Common myeloid progenitor, CD34-positive (primary cell): ENCODE data around the gene PM20D2.
"Not testable (repeated sequence)": the region's sequence is repeated elsewhere in the genome, so short reads cannot be mapped to it uniquely, and the experiment has no call there.

ENCODE experiments used
- CTCF ChIA-PET: fragments of 350-600 bp; sonication (Branson Sonifier 250); formaldehyde crosslinking; loops from one replicate; lab custom pipeline; 2021; ENCODE audit warnings: antibody characterized with exemption; lab: Charles Lee
- POLR2A ChIA-PET: fragments of 350-600 bp; sonication (Branson Sonifier 250); formaldehyde crosslinking; loops from one replicate; lab custom pipeline; 2021; ENCODE audit warnings: antibody characterized with exemption; lab: Charles Lee
- DNase-seq, 3 donors: peaks; one replicate each; pipeline versions ENCODE4 v3.0.0 to v3.0.0-alpha.2; 2013
- H3K27ac ChIP-seq, 2 experiments: 1 replicate in 1 of 2; 2 replicates in 1 of 2; pipeline ENCODE4 v1.7.0; 2013; ENCODE audit warnings: inconsistent platforms in 2 of 2, low read length in 2 of 2, mild to moderate bottlenecking in 2 of 2, low read depth in 1 of 2, moderate library complexity in 1 of 2; ENCODE audit not compliant: severe bottlenecking in 2 of 2, insufficient read depth in 1 of 2, poor library complexity in 1 of 2
- H3K27me3 ChIP-seq, 5 experiments: replicated peaks in 2 of 5; 1 replicate in 3 of 5; 2 replicates in 2 of 5; pipeline versions ENCODE4 v1.6.1 to v1.7.0; 2013; ENCODE audit warnings: low read length in 4 of 5, mild to moderate bottlenecking in 2 of 5, moderate library complexity in 2 of 5, inconsistent platforms in 1 of 5; ENCODE audit not compliant: insufficient read depth in 5 of 5, control insufficient read depth in 4 of 5
- H3K36me3 ChIP-seq, 4 experiments: 1 replicate in 2 of 4; 2 replicates in 2 of 4; pipeline versions ENCODE4 v1.6.1 to v1.7.0; 2013; ENCODE audit warnings: low read length in 3 of 4, control low read depth in 1 of 4, mild to moderate bottlenecking in 1 of 4; ENCODE audit not compliant: control insufficient read depth in 4 of 4, insufficient read depth in 4 of 4
- H3K4me1 ChIP-seq, 4 experiments: 1 replicate in 3 of 4; 2 replicates in 1 of 4; pipeline versions ENCODE4 v1.6.1 to v1.7.1; 2013; ENCODE audit warnings: low read length in 3 of 4, mild to moderate bottlenecking in 3 of 4, control low read depth in 1 of 4, inconsistent platforms in 1 of 4, moderate library complexity in 1 of 4; ENCODE audit not compliant: control insufficient read depth in 4 of 4, insufficient read depth in 4 of 4; ENCODE audit errors: control extremely low read depth in 1 of 4
- H3K4me3 ChIP-seq, 7 experiments: 1 replicate in 4 of 7; 2 replicates in 3 of 7; pipeline versions ENCODE4 v1.5.1 to v1.7.0; 2013; ENCODE audit warnings: mild to moderate bottlenecking in 7 of 7, low read length in 6 of 7, moderate library complexity in 6 of 7, inconsistent platforms in 2 of 7, low read depth in 2 of 7, control low read depth in 1 of 7; ENCODE audit not compliant: insufficient read depth in 4 of 7, control insufficient read depth in 1 of 7; ENCODE audit errors: extremely low read depth in 1 of 7
- H3K9me3 ChIP-seq, 5 experiments: 1 replicate in 4 of 5; 2 replicates in 1 of 5; pipeline versions ENCODE4 v1.6.1 to v1.7.1; 2013; ENCODE audit warnings: low read length in 4 of 5, mild to moderate bottlenecking in 2 of 5, inconsistent platforms in 1 of 5, low read depth in 1 of 5, moderate library complexity in 1 of 5; ENCODE audit not compliant: control insufficient read depth in 4 of 5, insufficient read depth in 2 of 5; ENCODE audit errors: control extremely low read depth in 1 of 5
- WGBS: methylation state at CpG from one replicate; pipeline ENCODE4 v1.1.5; 2013; ENCODE audit not compliant: insufficient coverage; 5-methylcytosine and 5-hydroxymethylcytosine counted together

PM20D2 gene

GRCh38 chr6:89117211-89118108 is 28.4 kb upstream of the PM20D2 start, which contains the start of gene SRSF12:
TSS of gene SRSF12 (minus strand) at chr6:89118071. CDS start at chr6:89117887, 184 bp downstream.
- ChIA-PET POLR2A (interaction anchor here (0.6 to 1.3 kb wide), 2 partner anchors 27 to 37 kb away, joined by 3 read pairs; partner anchors contain the start of gene PNRC1), CTCF (interaction anchor here (1.1 to 3.0 kb wide), 9 partner anchors 28 to 254 kb away, joined by 3 to 13 read pairs (median 4); partner anchors contain the start of gene RNGTT)
- H3K27me3 ChIP-seq = no peaks in the 10 kb centered on the region
- WGBS = 0% methylated on average over 56 of the region's 106 CpGs
- peak; percentile 43 to 74 (median 59) for DNase-seq
- peak within 1 kb of the TSS; percentile 56 to 86 (median 77) for H3K4me3 ChIP-seq
- no peaks in the 10 kb centered on the region for H3K36me3 ChIP-seq
- peaks cover 0 to 13% (median 10%) of the 10 kb centered on the region in 4 experiments for H3K4me1 ChIP-seq
- H3K9me3 ChIP-seq = no peaks in the 10 kb centered on the region
- H3K27ac ChIP-seq = no peak within 1 kb of the TSS

- Histone ChIP-seq H3K27ac (no peak overlapping the region), H3K27me3 (no peaks in the 10 kb centered on the region), H3K9me3 (no peaks in the 10 kb centered on the region), H3K4me3 (no peak overlapping the region), H3K36me3 (no peaks in the 10 kb centered on the region), H3K4me1 (peaks cover 0 to 13% (median 10%) of the 10 kb centered on the region in 4 experiments)
- CTCF ChIA-PET = interaction anchor here (0.6 to 3.0 kb wide), 9 partner anchors 14 to 254 kb away, joined by 3 to 13 read pairs (median 3); no protein-coding TSS in a partner anchor
- WGBS = 86% methylated on average over 7 of the region's 8 CpGs
- POLR2A ChIA-PET = interaction anchor here (1.1 kb wide), 1 partner anchor 33 kb away, joined by 3 read pairs; no protein-coding TSS in a partner anchor
- DNase-seq = peak in 2 of 3 donors; percentile 25 to 34
These were observed 26.9 kb upstream of the PM20D2 start for GRCh38 chr6:89118931-89119330.

DNA sequence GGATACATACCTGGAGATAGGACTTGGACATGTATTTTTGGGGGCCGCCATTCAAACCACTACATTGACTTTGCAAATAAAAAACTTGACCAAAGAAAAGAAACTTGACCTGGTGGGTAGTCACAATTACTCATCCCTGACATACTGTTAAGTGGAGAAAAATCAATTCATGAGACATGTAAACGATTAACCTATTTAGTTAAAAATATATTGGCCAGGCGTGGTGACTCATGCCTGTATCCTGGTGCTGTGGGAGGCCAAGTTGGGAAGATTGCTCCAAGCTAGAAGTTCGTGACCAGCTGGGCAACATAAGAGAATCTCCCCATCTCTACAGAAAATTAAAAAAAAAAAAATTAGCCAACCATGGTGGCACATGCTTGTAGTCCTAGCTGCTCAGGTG is 25.5 kb upstream of the PM20D2 start:
- POLR2A ChIA-PET = no interaction called here
- 100% methylated on average over 4 of the region's 4 CpGs for WGBS
- Histone ChIP-seq H3K27ac (no peak overlapping the region), H3K4me3 (no peak overlapping the region), H3K9me3 (no peaks in the 10 kb centered on the region), H3K36me3 (no peaks in the 10 kb centered on the region), H3K27me3 (no peaks in the 10 kb centered on the region), H3K4me1 (peaks cover 0 to 13% (median 10%) of the 10 kb centered on the region in 4 experiments)
- DNase-seq = no peak
- CTCF ChIA-PET = interaction anchor here (0.7 to 1.8 kb wide), 6 partner anchors 26 to 138 kb away, joined by 3 to 11 read pairs (median 4); partner anchors contain the start of gene PM20D2

DNA sequence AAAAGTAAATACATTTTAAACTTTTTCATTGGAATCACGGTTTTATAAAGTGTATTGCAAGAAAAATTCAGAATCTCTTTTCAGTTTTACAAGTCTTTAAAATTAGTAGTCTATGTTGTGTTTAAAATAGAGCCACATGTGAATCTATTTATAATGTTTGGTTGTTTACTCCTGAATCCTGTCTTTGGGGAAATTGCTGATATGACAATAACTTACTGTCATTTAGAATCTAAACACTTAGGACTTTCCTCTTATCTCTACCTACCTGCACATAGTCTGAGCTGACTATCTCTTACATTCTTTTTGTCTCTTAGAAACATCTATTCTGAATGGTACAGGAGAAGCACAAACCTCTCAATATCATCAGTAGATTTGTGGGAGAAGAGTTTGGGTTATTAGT is 23.9 kb upstream of the PM20D2 start:
- H3K27ac ChIP-seq = no peak overlapping the region

DNA sequence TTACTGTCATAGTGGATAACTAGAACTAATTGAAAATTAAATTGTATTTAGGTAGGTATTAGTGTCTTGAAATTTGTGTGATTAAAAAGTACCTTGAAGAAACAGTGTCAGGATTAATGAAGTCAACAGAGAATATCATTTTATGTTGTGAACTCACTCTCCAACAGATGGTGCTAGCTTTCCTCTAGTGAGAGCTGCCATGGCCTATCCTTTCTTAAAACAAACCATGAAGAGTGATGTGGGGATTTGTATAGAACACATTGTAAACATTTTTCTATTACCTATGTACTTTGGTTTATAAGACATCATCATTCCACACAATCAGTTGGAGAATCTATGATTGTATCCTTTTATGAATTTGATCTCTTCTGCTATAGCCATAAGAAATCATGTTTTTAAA is 23.2 kb upstream of the PM20D2 start:
- H3K4me3 ChIP-seq = no peak overlapping the region
- DNase-seq = peak in 2 of 3 donors; percentile 66 to 71
- H3K27me3 ChIP-seq = no peaks in the 10 kb centered on the region
- ChIA-PET CTCF (interaction anchor here (0.5 to 3.0 kb wide), 14 partner anchors 12 to 250 kb away, joined by 3 to 36 read pairs (median 4); partner anchors contain the start of gene PM20D2), POLR2A (interaction anchor here (1.6 kb wide), 1 partner anchor 24 kb away, joined by 3 read pairs; the partner anchor contains the start of gene PM20D2)
- H3K27ac ChIP-seq = no peak overlapping the region
- H3K4me1 ChIP-seq = peaks cover 0 to 5% (median 4%) of the 10 kb centered on the region in 4 experiments
- H3K9me3 ChIP-seq = peaks cover 0 to 6% (median 2%) of the 10 kb centered on the region in 5 experiments
- no peaks in the 10 kb centered on the region for H3K36me3 ChIP-seq

More for the DNA sequence above, 23.9 kb upstream of the PM20D2 start:
- no peaks in the 10 kb centered on the region for H3K36me3 ChIP-seq
- ChIA-PET POLR2A (no interaction called here), CTCF (interaction anchor here (0.7 to 3.0 kb wide), 11 partner anchors 11 to 250 kb away, joined by 3 to 36 read pairs (median 4); partner anchors contain the start of gene PM20D2)
- H3K4me3 ChIP-seq = no peak overlapping the region
- peaks cover 0 to 7% (median 7%) of the 10 kb centered on the region in 4 experiments for H3K4me1 ChIP-seq
- no peaks in the 10 kb centered on the region for H3K27me3 ChIP-seq
- H3K9me3 ChIP-seq = no peaks in the 10 kb centered on the region
- WGBS = no CpG with 5 or more reads among the region's 1 CpG
- DNase-seq = no peak

- POLR2A ChIA-PET, H3K4me3 ChIP-seq, H3K36me3 ChIP-seq, H3K27ac ChIP-seq, H3K27me3 ChIP-seq, H3K4me1 ChIP-seq: not testable (repeated sequence)
- WGBS = 59% methylated on average over 2 of the region's 2 CpGs
- peak in 2 of 3 donors; percentile 52 to 64 for DNase-seq
- peaks cover 0 to 12% (median 8%) of the 10 kb centered on the region in 5 experiments for H3K9me3 ChIP-seq
- CTCF ChIA-PET = interaction anchor here (1.0 to 1.6 kb wide), 2 partner anchors 13 to 17 kb away, joined by 3 to 4 read pairs; no protein-coding TSS in a partner anchor
These were observed 17.6 kb upstream of the PM20D2 start for GRCh38 chr6:89128256-89128671.
